NCI-H2196 (cell line): Measurements from ENCODE around the gene WIPI1.
A peak's percentile ranks its signal among the peaks of the same experiment; 100 is the strongest.
"Not testable (repeated sequence)": the region's sequence is repeated elsewhere in the genome, so short reads cannot be mapped to it uniquely, and the experiment has no call there.

Experiments used
- DNase-seq: peaks from one replicate; lab custom pipeline; 2025; ENCODE audit not compliant: unreplicated experiment; lab: John Stamatoyannopoulos, UW

The WIPI1 gene, protein sequence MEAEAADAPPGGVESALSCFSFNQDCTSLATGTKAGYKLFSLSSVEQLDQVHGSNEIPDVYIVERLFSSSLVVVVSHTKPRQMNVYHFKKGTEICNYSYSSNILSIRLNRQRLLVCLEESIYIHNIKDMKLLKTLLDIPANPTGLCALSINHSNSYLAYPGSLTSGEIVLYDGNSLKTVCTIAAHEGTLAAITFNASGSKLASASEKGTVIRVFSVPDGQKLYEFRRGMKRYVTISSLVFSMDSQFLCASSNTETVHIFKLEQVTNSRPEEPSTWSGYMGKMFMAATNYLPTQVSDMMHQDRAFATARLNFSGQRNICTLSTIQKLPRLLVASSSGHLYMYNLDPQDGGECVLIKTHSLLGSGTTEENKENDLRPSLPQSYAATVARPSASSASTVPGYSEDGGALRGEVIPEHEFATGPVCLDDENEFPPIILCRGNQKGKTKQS

DNA sequence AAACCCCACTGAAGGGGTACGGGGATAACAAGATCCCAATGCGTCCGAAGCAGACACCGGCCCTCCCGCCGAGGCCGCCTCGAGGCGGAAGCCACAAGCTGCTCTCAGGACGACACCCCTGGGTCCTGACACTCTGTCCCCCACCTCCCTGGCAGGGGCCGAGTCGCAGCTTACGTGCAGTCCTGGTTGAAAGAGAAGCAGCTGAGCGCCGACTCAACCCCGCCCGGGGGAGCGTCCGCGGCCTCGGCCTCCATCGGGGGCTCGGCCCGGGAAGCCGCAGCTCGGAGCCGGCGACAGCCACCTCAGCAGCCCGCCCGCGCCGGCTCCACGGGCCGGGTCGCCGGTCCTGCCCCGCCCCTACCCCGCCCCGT, at the start of gene WIPI1:
TSS of gene WIPI1 (minus strand) at position 329 of the 371 bp plus-strand sequence. CDS start at position 254, 75 bp downstream.
- DNase-seq, result no peak

DNA sequence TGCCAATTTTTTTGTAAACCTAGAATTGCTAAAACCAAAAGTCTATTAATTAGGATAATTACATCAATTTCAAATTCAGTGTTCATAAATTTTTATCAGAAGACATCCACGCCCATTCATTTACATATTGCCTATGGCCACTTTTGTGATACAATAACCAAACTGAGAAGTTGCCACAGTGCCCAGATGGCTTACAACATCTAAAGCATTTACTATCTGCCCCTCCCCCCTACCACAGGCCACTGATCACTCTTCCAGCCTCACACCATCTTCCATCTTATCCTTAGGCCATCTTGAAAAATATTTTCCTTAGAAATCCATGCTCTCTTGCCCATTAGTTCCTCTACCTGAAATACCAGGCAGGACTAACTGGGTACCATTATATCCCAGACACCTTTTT, 48.7 kb upstream of the WIPI1 start:
- DNase-seq, result no peak

DNA sequence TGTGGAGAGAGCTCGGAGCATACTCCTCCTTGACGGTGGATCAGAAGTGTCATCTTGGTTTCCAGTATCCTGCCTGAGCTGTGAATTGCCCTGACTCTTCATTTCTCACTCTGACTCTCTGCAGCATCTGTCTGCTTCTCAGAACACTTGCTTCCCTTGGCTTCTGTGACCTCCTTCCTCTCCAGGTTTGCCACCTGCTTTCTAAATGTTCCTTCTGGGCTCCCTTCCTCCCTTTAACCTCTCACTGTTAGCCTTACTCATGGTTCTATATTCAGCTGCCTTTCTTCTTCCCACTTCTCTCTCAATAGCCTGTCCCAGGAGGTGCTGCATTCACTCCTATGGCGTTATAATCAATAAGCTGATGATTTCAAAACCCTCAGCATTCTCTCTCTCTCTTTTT, 43.8 kb upstream of the WIPI1 start:
- DNase-seq, result no peak

DNA sequence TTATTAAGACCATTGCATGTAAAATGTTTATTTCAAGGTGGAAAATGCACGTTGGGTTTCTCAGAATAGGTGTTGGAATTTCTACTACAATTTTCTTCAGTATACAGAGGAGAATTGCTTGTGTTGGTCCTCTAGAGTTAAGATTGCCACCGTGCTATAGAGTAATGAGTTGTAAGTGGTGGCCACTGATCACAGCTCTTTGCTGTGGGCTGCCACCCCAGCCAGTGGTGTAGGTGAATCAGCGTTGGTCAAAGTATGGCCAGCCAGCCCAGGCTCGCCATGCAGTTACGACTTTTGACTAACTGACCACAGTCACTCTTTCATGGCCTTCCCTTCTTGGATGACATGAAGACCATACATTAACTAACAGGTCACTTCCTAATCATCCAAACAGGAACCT, 42.3 kb upstream of the WIPI1 start:
- DNase-seq, result no peak

DNA sequence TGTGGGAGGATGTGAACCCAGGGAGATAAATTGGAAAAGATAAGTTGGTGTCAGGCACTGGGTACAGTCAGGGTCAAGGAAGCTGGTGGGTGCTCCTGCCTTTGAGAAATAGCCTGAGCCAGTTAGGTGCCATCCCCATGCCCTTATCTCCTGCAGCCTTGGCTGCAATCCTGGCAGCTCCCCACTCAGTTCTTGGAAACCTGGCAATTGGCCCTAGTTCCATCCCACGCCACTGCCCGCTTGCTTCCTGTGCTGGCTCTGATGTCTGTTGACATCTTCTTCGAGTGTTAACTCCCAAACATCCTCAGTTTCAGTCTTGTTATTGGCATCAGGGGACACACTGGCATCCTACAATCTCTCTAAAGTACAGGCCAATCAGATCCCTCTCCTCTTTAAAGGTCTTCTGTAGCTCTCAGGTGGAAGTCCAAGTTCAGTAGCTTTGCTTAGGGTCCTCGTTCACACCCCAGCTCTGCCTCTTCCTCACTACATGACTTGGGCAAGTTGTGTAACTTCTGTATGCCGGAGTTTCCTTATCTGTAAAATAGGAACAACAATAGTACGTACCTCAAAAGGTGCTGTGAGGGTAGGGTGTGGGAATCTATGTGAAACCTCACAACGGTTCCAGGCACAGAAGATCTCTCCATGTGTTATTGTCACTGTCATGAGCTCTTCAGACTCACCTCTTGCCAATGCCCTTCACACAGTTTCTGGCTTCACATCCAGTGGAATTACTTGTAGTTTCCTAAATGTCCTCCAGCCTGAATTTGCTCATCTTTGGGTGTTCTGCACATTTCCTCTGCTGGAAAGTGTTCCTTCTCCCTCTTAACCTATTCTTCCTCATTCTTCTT, 41.4 kb upstream of the WIPI1 start:
- DNase-seq, result peak; percentile 57

DNA sequence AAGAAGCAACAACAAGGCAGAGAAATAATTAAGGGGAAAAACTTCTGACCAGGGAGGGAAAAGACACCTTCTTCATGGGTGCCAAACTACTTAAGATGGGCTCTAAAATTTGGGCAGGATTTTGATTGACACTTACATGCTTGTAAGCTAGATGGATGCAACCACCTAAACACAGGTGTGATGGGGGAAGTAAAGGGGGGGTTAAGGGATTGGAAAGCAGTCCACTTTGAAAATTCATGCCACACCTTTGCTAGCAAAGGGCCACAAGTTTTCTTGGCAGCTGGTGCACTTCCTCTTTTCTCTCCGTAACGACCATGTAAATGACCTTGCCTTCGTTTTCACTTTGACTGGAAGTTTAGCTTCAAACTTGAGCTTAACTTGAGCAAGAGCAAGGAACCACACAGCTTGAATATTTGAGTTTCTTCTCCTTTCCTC, 40.6 kb upstream of the WIPI1 start:
- no peak for DNase-seq

DNA sequence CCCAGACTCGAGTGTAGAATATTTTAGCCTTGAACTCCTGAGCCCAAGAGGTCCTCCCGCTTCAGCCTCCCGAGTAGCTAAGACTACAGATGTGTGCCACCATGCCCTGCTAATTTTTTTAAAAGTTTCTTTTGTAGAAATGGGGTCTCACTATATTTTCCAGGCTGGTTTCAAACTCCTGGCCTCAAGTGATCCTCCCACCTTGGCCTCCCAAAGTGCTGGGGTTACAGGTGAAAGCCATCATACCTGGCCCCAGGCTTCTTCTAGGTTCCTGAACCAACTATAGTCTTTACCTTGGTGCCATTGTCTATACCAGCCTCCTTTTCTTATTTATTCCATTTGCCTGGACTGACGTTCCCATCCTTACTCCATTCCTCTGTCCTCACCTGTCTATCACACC, 37.8 kb upstream of the WIPI1 start:
- DNase-seq, result no peak

DNA sequence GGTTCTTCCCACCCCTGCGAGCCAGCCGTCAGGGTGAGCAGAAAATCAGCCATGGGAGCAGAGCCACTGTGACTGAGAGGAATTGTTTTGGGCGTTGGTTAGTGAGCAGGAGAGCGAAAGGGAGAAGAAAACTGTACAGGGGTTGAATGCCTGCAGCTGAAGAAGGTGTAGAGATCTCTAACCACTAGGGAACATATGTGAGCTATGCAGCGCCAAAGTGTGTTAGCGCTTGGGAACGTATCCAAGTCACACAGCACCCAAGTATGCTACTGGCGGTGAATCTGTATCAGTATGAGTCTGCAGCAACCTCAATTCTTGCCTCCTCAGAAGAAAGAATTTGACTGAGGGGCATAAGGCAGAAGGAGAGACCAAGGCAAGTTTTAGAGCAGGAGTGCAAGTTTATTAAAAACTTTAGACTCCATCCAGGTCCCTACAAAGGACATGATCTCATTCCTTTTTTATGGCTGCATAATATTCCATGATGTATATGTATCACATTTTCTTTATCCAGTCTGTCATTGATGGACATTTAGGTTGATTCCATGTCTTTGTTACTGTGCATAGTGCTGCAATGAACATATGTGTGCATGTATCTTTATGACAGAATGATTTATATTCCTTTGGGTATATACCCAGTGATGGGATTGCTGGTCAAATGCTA, 35.2 kb upstream of the WIPI1 start:
- DNase-seq, result not testable (repeated sequence)

DNA sequence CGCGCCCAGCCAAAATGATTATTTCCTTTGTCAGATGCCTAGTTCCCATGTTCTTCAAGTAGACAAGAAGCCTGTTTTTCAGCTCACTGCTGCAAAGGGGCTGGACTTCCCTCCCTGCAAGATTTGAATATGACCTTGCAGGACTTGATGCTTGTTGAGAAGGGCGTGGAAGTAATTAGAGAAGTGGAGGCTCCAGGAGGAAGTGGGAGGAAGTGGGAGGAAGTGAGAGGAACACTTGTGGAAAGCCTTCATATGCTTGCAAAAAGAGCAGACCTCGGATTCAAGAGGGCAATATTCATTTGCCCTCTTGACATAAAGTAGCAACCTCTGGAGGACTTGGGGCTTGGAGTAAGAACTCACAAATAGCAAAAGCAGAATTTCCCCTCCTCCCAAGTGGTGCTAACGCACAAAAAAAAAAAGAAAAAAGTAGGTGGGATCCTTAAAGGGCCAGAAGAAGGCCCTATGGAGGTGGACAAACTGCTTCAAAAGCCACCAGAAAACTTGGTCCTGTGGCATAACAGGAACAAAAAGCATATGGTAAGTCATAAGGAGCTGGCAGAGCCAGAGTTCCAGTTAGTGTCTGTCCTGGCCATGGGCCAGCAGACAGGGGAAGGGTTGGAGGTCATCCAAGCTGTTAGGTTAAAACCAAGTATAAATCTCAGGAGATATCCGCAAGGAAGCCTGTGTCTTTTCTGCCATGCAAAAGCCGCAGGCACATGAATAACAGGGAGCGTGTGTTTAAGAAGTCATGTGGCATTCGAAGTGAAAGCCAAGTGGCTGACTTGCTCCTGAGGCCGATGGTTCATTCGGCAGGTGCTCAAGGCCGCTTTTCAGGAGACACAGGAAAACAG, 34.3 kb upstream of the WIPI1 start:
- DNase-seq, result peak; percentile 68

DNA sequence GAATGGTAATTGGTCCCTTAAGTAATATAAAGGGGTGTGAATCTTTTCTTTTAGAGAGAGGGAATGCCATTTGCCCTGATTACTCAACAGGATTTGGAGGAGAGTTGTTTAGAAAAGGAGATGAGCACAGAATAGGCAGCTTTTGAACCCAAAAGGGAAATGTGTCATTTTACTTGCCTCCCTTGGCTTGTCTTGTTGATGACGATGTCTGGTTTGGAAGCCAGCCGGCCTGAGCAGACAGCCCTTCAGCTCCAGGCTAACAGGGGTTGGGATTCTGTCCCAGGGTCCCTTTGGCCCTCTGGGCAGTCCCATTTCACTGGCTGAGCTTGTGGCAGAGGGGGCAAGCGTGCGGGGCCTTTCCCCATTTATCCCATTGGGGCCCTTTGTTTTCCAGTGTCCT, 32.6 kb upstream of the WIPI1 start:
- no peak for DNase-seq

DNA sequence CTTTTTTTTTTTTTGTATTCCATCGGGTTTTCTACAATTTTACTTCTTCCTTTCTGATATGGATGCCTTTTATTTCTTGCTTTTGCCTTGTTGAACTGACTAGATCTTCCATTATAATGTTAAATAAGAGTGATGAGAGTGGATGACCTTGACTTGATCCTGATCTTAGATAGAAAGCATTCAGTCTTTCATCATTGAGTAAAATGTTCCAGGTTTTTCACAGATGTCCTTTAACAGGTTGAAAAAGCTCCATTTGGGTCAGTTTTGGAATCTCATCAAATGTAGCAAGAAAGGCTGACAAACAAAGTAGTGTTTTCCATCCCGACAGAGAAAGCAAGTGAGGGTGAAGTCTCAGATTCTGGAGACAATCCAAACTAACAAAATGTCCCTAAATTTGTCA, 27.2 kb upstream of the WIPI1 start:
- DNase-seq, result no peak

DNA sequence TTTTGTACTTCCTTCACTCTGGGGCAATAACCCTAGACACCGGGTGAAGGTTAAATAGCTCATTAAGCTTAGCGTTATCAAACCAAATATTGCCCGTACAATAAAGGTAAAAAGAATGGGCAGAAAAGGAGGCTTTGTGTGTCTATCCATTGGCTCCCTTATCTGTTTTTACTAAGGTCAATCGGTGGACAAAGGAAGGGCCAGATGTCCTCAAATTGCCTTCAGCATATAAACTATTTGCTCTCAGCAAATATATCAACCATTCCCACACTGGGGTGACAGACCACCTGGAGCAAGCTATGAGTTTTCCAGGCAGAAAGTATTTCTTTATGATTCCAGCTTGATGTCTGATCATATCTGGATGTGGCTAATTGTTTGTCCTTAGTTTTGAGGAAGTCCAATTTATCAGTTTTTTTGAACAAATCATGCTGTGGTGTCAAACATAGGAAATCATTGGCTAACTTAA, 25.3 kb upstream of the WIPI1 start:
- no peak for DNase-seq

DNA sequence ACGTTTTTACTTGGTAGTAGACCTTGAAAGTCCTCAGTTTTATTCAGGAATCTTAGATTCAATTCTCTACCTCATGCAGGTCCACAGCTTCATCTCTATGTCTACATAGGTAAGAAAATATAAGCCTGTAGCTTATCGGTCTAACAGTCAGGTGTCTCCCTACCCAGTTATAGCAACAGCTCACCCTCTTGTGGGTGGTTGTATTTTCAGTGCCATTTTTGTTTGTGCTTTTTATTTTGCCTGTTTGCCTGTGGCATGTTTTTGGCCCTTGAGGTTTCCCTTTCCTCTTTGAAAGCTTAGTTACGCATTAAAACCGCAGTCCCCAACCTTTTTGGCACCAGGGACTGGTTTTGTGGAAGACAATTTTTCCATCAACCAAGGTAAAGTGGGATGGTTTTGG, 23.6 kb upstream of the WIPI1 start:
- no peak for DNase-seq

DNA sequence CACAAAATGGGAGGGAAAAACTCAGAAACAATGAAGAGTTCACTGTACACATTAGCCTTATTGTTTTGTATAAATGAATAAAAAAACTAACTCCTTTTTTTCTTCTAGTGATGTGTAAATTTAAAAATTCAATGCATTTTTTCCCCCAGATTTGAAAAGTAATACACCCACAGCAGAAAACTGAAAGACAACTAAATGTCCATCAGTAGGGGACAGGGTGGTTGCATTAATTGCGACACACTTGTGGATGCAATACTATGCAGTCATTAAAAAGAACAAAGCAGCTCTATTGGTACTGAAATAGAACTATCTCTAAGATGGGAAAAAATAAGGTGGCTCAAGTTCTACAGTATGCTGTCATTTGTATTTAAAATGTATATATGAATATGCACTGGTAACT, 13.7 kb upstream of the WIPI1 start:
- no peak for DNase-seq

DNA sequence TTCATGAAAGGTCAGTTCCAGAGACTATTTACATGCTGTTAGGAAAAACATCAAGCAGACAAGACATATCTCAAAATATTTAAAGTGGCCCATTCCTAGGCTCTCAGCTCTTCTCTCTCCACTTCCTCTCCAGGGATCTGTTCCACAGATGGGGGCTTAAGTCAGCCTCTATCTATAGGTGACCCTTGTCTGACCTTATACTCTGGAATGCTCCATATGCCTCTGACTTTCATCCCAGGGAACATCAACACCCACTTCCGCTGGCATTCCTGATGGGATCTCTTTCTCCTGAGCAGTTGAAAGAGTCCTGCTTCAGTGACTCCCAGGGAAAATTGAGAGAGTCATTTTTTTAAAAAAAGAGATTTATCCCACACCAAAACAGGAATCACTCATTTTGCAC, 11.5 kb upstream of the WIPI1 start:
- DNase-seq, result no peak

DNA sequence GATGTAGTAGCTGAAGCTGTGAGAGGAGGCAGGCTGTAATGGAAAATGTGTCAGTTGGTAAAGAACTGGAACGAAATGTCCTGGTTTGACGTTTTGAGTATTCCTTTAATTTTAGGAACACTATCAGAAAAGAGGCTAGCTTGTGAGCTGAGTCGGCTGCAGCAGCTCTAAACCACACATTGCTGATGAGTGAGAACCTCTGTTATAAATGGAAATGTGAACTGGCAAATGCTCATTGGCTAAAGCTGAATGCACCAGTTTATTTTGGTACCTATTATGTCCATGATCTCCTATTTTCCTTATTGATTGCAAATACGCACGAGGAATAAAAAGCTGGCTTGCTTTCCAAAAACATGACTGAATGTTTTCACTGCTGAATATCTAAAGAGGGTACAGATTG, 11.0 kb upstream of the WIPI1 start:
- no peak for DNase-seq

DNA sequence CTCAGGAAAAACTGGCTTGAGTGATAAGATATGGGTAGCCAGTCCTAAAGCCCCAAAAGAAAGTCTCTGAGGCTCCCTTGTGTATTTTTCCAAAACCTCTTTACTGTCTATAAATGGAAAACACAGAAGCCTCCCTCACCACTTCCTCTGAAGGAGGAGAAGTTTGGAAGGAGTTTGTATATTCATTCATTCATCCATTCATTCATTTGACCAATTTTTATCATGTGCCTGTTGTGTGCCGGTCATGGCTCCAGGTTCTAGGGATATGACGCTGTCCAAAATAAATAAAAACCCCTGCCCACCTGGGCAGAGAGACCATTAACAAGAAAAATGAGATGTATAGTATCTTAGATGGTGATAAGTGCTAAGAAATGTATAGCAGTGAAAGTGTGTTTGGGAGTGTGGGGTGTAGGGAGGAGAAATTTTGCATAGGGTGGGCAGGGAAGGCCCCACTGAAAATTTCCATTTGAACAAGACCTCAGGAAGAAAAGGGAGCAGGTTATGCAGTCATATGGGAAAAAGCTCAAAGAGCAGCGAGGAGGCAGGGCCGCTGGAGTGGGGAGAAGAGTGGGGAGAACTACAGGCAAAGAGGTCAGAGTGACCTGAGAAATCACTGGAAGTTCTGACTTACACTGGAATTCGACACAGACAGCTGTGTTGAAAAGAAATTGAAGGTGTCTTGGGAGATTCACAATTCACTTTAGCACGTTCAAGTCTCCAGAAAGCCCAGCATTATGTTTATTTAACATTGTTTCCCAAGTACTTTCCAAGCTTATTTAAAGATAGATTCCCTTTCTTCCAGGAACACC, 6.1 kb upstream of the WIPI1 start:
- no peak for DNase-seq

DNA sequence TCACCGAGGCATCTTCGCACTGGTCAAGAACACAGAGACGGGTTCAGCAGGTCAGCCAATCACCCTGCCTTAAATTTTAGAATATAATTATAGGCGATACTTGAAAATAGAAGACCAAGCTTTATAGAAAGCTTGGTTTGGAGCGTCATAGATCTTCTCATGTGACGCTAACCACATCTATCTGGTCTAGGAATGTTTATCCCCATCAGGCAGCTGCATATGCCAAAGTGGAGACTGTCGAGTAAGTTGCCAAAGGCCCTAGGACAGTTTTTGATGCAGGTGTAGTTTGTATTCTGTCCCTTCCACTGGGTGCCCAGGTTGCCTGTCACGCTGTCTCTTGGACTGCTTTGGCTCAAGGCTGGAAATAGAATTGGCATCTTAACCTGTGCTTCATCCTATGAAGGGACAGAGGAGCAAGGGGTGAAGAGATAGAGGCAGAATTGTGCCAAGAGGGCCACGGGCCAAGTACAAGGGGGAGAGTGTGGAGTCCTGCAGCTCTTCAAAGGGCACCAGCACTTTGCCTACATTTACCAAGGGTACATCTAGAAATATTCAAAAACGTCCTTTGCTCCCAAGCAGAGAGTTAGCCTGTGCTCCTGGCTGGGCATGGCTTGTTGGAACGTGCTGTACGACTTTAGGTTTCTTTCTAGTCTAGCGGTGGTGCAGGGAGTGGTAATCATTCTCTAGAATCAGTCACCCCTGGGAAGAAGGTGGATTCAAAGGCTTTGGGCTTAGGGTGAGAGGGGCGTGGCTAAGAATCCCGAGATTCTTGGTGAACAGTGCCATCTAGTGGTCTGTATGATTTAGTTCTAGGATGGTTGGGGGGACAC, 5.3 kb upstream of the WIPI1 start:
- peak; percentile 95 for DNase-seq

DNA sequence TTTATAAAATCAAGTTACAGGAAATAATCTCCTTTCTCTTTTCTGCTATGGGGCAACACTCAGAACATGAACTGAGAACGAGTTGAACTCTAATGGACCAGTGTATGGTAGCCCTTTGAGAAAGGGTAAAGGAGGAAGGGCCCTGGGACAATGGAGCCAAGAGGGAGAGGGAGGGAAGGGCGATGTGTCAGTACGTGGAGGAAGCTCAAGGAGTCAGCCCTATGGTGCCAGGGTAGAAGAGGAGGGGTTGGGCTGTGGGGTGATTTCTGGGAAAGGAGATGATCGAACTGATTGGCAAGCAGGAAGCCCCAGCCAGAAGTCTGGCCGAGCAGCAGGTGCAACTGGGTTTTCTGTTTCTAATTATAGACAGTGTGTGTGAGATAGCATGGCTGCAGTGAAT, 4.3 kb upstream of the WIPI1 start:
- peak; percentile 82 for DNase-seq
